ENCODE results near the gene SGK1.

DNA sequence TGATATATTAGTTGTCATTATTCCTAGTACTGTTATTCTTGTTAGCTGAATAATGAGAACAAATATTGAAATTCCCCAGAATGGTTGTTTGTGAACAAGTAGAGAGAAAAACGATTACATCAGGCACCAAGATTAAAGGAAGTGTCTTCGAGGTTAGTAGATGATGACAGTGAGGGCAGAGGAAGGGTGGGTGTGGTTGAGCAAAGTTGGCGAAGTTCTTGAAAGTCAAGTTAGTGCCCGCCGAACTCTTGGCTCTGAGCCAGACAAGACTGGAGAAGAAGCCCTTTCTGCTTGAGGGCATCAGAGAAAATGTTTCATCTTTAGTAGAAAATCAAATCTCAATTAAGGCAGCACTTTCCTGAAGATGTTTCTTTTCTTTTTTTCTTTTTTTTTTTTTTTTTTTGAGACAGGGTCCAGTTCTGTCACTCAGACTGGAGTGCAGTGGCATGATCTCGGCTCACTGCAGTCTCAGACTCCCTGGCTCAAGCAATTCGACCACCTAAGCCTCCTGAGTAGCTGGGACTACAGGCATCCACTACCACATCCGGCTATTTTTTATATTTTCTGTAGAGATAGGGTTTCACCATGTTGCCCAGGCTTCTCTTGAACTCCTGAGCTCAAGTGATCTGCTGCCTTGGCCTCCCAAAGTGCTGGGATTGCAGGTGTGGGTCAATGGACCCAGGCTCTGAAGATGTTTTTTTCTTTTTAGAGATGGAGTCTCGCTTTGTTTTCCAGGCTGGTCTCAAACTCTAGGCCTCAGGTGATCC is 77.1 kb downstream of the SGK1 start:
- TF ChIP-seq SMAD3 (CRISPR knock-in tag; IDR thresholded peaks at IDR 0.05; ENCODE audit: borderline replicate concordance) (no peak), CREM (CRISPR knock-in tag; IDR thresholded peaks at IDR 0.05) (no peak), NR3C1 (CRISPR knock-in tag; conservative IDR thresholded peaks at IDR 0.05; ENCODE audit: low read depth) (no peak), ZBTB21 (CRISPR knock-in tag; IDR thresholded peaks at IDR 0.05; ENCODE audit: borderline replicate concordance) (no peak), FOXP1 (CRISPR knock-in tag; IDR thresholded peaks at IDR 0.05; ENCODE audit: borderline replicate concordance) (no peak), MXD4 (CRISPR knock-in tag; IDR thresholded peaks at IDR 0.05; ENCODE audit: borderline replicate concordance) (no peak)
- TF ChIP-seq, protein P1, sequence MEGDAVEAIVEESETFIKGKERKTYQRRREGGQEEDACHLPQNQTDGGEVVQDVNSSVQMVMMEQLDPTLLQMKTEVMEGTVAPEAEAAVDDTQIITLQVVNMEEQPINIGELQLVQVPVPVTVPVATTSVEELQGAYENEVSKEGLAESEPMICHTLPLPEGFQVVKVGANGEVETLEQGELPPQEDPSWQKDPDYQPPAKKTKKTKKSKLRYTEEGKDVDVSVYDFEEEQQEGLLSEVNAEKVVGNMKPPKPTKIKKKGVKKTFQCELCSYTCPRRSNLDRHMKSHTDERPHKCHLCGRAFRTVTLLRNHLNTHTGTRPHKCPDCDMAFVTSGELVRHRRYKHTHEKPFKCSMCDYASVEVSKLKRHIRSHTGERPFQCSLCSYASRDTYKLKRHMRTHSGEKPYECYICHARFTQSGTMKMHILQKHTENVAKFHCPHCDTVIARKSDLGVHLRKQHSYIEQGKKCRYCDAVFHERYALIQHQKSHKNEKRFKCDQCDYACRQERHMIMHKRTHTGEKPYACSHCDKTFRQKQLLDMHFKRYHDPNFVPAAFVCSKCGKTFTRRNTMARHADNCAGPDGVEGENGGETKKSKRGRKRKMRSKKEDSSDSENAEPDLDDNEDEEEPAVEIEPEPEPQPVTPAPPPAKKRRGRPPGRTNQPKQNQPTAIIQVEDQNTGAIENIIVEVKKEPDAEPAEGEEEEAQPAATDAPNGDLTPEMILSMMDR (IDR thresholded peaks at IDR 0.05), result no peak
- TF ChIP-seq, protein P2, sequence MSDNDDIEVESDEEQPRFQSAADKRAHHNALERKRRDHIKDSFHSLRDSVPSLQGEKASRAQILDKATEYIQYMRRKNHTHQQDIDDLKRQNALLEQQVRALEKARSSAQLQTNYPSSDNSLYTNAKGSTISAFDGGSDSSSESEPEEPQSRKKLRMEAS (CRISPR knock-in tag; IDR thresholded peaks at IDR 0.05), result no peak
- TF ChIP-seq, protein P3, sequence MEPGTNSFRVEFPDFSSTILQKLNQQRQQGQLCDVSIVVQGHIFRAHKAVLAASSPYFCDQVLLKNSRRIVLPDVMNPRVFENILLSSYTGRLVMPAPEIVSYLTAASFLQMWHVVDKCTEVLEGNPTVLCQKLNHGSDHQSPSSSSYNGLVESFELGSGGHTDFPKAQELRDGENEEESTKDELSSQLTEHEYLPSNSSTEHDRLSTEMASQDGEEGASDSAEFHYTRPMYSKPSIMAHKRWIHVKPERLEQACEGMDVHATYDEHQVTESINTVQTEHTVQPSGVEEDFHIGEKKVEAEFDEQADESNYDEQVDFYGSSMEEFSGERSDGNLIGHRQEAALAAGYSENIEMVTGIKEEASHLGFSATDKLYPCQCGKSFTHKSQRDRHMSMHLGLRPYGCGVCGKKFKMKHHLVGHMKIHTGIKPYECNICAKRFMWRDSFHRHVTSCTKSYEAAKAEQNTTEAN (CRISPR knock-in tag; IDR thresholded peaks at IDR 0.05), result no peak
- TF ChIP-seq, protein P4, sequence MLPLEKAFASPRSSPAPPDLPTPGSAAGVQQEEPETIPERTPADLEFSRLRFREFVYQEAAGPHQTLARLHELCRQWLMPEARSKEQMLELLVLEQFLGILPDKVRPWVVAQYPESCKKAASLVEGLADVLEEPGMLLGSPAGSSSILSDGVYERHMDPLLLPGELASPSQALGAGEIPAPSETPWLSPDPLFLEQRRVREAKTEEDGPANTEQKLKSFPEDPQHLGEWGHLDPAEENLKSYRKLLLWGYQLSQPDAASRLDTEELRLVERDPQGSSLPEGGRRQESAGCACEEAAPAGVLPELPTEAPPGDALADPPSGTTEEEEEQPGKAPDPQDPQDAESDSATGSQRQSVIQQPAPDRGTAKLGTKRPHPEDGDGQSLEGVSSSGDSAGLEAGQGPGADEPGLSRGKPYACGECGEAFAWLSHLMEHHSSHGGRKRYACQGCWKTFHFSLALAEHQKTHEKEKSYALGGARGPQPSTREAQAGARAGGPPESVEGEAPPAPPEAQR (CRISPR knock-in tag; IDR thresholded peaks at IDR 0.05), result no peak
- TF ChIP-seq, protein P5, sequence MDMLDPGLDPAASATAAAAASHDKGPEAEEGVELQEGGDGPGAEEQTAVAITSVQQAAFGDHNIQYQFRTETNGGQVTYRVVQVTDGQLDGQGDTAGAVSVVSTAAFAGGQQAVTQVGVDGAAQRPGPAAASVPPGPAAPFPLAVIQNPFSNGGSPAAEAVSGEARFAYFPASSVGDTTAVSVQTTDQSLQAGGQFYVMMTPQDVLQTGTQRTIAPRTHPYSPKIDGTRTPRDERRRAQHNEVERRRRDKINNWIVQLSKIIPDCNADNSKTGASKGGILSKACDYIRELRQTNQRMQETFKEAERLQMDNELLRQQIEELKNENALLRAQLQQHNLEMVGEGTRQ (CRISPR knock-in tag; IDR thresholded peaks at IDR 0.05), result no peak
